Measurements from ENCODE around the gene ATP4A. TPM values are rescaled to one million over a fixed set of nuclear protein-coding genes. Genes with fewer than 3 reads are reported as not detected.

Gene ATP4A
- total RNA-seq, 4 donors from 2014 or later: not detected

- no peak for ATAC-seq
- peaks cover 0 to 6% (median 0%) of the 10 kb centered on the region in 3 donors for H3K27me3 ChIP-seq
- in situ Hi-C loops (cut with MboI; ENCODE audit: low sequenced_read_pairs in 4 of 4) (no loop called here), intact Hi-C loops (cut with DNase I; ENCODE audit: low total_unique reads) (no loop called here)
- TF ChIP-seq CTCF (IDR thresholded peaks at IDR 0.05 in 4 of 5, conservative IDR thresholded peaks at IDR 0.05 in 1 of 5) (no peak), POLR2A (IDR thresholded peaks at IDR 0.05) (no peak)
- no peaks in the 10 kb centered on the region for H3K4me1 ChIP-seq
- no peak for DNase-seq
- no peak overlapping the region for H3K4me3 ChIP-seq
- H3K36me3 ChIP-seq: no peaks in the 10 kb centered on the region
- H3K27ac ChIP-seq: no peak overlapping the region
- no peaks in the 10 kb centered on the region for H3K9me3 ChIP-seq
These were observed 5.9 kb upstream of the ATP4A start for GRCh38 chr19:35569281-35569781.

GRCh38 chr19:35566738-35567137 is 3.3 kb upstream of the ATP4A start:
- in situ Hi-C loops (cut with MboI; ENCODE audit: low sequenced_read_pairs in 4 of 4) (no loop called here), intact Hi-C loops (cut with DNase I; ENCODE audit: low total_unique reads) (no loop called here)
- TF ChIP-seq CTCF (IDR thresholded peaks at IDR 0.05 in 4 of 5, conservative IDR thresholded peaks at IDR 0.05 in 1 of 5): no peak
- no peak for TF ChIP-seq POLR2A (IDR thresholded peaks at IDR 0.05)
- no peak overlapping the region for H3K4me3 ChIP-seq
- no peaks in the 10 kb centered on the region for H3K4me1 ChIP-seq
- no peak overlapping the region for H3K27ac ChIP-seq
- DNase-seq (no peak), ATAC-seq (no peak)
- H3K27me3 ChIP-seq: peaks cover 0 to 7% (median 6%) of the 10 kb centered on the region in 3 donors
- H3K36me3 ChIP-seq: no peaks in the 10 kb centered on the region
- H3K9me3 ChIP-seq: no peaks in the 10 kb centered on the region

- ATAC-seq: no peak
These were observed 1.8 kb upstream of the ATP4A start for GRCh38 chr19:35565016-35565856.

GRCh38 chr19:35562776-35563175 is 682 bp downstream of the ATP4A start:
- intact Hi-C loops (cut with DNase I; ENCODE audit: low total_unique reads): no loop called here
- Histone ChIP-seq H3K36me3 (no peaks in the 10 kb centered on the region), H3K27ac (no peak overlapping the region), H3K9me3 (no peaks in the 10 kb centered on the region), H3K4me3 (no peak overlapping the region), H3K27me3 (peaks cover 19 to 29% (median 29%) of the 10 kb centered on the region in 3 donors), H3K4me1 (peaks cover 0 to 6% of the 10 kb centered on the region in 2 donors)
- no peak for TF ChIP-seq CTCF (IDR thresholded peaks at IDR 0.05 in 4 of 5, conservative IDR thresholded peaks at IDR 0.05 in 1 of 5)
- no peak for TF ChIP-seq POLR2A (IDR thresholded peaks at IDR 0.05)
- DNase-seq: no peak
- ATAC-seq: no peak
- in situ Hi-C loops (cut with MboI; ENCODE audit: low sequenced_read_pairs in 4 of 4): no loop called here

More at GRCh38 chr19:35565016-35565856, 1.8 kb upstream of the ATP4A start:
- TF ChIP-seq POLR2A (IDR thresholded peaks at IDR 0.05): no peak
- TF ChIP-seq CTCF (IDR thresholded peaks at IDR 0.05 in 4 of 5, conservative IDR thresholded peaks at IDR 0.05 in 1 of 5): no peak
- Histone ChIP-seq H3K27ac (no peak overlapping the region), H3K27me3 (peaks cover 3 to 7% (median 7%) of the 10 kb centered on the region in 3 donors), H3K9me3 (no peaks in the 10 kb centered on the region), H3K4me3 (no peak overlapping the region), H3K4me1 (no peaks in the 10 kb centered on the region), H3K36me3 (no peaks in the 10 kb centered on the region)
- intact Hi-C loops (cut with DNase I; ENCODE audit: low total_unique reads) (no loop called here), in situ Hi-C loops (cut with MboI; ENCODE audit: low sequenced_read_pairs in 4 of 4) (no loop called here)
- DNase-seq: no peak

Measured in gastrocnemius medialis (tissue), 4 donors.